Heart left ventricle (tissue), 13 donors: ENCODE measurements around the gene ZNF566.

Experiments
- POLR2A ChIP-seq, 2 donors: fragments of 450-650 bp; IDR thresholded peaks; one replicate each; pipeline ENCODE4 v1.6.1; 2017; ENCODE audit warnings: antibody characterized with exemption in 2 of 2, mild to moderate bottlenecking in 2 of 2, moderate library complexity in 2 of 2
- TF ChIP-seq, protein P1 (sequence below), 12 donors: fragments of 200-600 bp; sonication (generic) in 4 of 12; IDR thresholded peaks; one replicate each; pipeline versions ENCODE4 v1.5.0 to v1.8.0; 2018 to 2022; ENCODE audit warnings: antibody characterized with exemption in 12 of 12, mild to moderate bottlenecking in 5 of 12
- donor health status: ischemic (EF 13 %, LVEDD 7.1; RV severe dilation, severe dysfunction).
- donor health status: DM: no; HTN: yes; CAD: no.
- donor health status: DM: no; HTN: no; CAD: no.
- donor health status: ischemic (EF 25% LVEDD 6.9; RV normal size, moderate dysfunction).
- donor health status: ischemic (EF 25% LVEDD 5.7; RV mildly dilated, moderate dysfunction).
- donor health status: ischemic (EF 35%, LVEDD 5.7; RV mildly dilated, moderate dysfunction).
- donor health status: nonischemic (EF 11% LVEDD 7.7; RV severe dilation, severe dysfunction).
- donor health status: DM: yes; HTN: yes; CAD: no.
- donor health status: PGD.
- donor health status: ischemic (EF 29% LVEDD 5.4; RV normal size, mild dysfunction).
- donor health status: nonischemic (EF 23%, LVEDD 6.1; RV moderate dilation, normal function).

DNA sequence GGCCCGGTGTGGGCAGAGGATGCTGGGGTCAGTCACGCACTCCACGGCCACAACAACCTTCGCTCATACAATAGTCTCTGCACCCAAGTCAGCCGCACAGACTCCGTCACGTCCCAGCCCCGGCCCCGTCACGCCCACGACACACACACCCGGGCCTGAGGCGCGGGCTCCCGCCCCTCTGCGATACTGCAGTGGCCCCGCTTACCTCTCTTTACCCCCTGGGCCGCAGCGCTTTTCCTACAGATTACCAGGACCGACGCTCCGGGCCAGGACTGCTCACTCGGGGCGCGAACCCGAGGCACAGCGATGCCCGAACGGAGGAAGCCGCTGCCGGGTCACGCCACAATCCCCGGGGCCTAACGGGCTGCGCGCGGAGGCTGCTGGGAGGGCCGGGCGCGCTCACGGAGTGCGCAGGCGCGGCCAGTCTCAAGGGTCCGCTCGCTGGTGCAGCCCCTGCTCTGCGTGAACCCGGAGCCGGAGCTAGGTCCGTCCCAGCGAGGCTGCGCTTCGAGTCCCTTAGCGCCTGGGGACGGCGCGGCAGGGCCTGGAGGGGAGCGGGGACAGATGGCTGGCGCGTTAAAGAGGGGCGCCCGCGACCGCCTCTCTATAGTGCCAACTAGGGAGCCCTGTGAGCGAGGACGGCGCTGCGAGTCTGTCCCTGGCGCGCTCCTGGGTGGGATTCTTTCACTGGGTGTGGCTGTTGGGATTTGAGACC is 70.9 kb downstream of the ZNF566 start, which contains the start of gene ZFP82:
- TF ChIP-seq, protein P1, sequence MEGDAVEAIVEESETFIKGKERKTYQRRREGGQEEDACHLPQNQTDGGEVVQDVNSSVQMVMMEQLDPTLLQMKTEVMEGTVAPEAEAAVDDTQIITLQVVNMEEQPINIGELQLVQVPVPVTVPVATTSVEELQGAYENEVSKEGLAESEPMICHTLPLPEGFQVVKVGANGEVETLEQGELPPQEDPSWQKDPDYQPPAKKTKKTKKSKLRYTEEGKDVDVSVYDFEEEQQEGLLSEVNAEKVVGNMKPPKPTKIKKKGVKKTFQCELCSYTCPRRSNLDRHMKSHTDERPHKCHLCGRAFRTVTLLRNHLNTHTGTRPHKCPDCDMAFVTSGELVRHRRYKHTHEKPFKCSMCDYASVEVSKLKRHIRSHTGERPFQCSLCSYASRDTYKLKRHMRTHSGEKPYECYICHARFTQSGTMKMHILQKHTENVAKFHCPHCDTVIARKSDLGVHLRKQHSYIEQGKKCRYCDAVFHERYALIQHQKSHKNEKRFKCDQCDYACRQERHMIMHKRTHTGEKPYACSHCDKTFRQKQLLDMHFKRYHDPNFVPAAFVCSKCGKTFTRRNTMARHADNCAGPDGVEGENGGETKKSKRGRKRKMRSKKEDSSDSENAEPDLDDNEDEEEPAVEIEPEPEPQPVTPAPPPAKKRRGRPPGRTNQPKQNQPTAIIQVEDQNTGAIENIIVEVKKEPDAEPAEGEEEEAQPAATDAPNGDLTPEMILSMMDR (IDR thresholded peaks at IDR 0.05), result no peak
- TF ChIP-seq POLR2A (IDR thresholded peaks at IDR 0.05), result peak in 1 of 2 donors; percentile 82
